ENCODE data around the gene MEGF11. TPM values are rescaled to one million over a fixed set of nuclear protein-coding genes. Genes with fewer than 3 reads are reported as not detected.

The MEGF11 gene
- under 1 TPM in 1 of 6 donors, not detected in 5; 1.00 TPM for polyA plus RNA-seq (ENCODE audit: low read depth in 6 of 6)

DNA sequence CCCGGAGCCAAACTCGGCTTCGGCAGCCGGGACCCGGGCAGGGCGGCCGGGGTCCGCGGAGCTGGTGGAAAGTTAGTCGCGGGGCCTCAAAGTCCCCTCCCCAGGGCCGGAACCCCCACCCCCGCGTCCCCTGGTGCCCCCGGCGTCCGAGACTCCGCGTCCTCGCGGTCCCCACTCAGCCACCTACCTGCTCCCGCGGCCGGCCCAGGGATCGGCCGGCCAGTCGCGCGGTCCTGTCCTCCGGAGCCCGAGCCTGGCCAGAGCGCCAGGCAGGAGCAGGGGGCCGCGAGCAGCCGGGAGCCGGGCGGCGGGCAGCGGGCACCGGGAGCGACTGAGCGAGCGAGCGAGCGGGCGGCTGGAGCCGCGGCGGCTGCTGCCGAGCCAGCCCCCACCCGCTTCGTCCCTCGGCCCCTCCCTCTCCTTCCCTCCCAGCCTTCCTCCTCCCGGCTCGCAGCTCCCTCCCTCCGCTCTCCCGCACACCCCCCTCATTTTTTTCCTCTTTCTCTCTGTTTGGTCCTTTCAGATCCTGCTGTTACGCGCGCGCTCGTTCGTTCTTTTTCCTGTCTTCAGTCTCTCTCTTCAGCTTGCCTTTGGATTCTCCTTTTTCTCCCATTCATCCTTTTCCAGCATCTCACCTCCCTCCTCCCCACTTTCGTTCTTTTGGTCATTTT, at the start of gene MEGF11:
TSS of gene MEGF11 (minus strand) at position 333 of the 671 bp plus-strand sequence. CDS start 125,347 bp downstream, outside the sequence.
- DNase-seq = no peak
- H3K36me3 Mint-ChIP-seq = peaks cover 0 to 10% of the 10 kb centered on the region in 2 donors
- no peak for ATAC-seq (ENCODE audit: low read depth in 2 of 2)
- H3K9me3 Mint-ChIP-seq = no peaks in the 10 kb centered on the region
- peak within 1 kb of the TSS in 4 of 6 donors; percentile 24 to 92 (median 57) for H3K27ac Mint-ChIP-seq
- peaks cover 66 to 79% (median 66%) of the 10 kb centered on the region in 3 donors for H3K27me3 Mint-ChIP-seq
- H3K4me3 Mint-ChIP-seq = peak within 1 kb of the TSS; percentile 86 to 91 (median 88)
- peaks cover 11 to 28% (median 20%) of the 10 kb centered on the region in 3 donors for H3K4me1 Mint-ChIP-seq

DNA sequence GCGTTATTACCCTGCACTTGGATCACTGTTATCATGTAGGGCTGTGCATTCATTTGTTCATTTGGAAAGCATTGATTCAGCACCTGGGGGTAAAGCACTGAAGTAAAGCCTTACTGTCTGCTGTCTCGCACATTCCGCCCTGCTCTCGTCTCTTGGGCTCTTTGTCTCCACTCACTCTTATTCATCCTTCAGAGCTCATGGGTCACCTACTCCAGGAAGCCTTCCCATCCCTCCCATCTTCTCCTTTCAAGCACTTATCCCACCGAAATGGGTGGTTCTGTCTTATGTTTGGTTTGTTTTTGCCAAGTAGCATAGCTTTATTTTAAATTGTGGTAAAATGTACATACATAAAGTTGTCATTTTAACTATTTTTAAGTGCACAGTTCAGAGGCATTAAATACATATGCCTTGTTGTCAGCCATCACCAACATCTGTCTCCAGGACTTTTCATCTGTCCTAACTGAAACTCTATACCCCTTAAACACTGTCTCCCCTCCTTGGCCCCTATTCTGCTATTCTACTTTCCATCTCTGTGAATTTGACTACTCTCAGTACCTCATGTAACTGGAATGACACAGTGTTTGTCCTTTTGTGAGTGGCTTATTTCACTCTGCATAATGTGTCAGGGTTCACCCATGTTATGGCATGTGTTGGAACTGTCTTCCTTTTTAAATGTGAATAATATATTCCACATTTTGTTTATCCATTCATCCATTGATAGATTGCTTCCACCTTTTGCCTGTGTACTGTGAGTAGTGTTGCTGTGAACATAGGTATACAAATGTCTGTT, 49.1 kb upstream of the MEGF11 start:
- Mint-ChIP-seq H3K36me3 (peaks cover 0 to 17% of the 10 kb centered on the region in 2 donors), H3K4me3 (no peak overlapping the region)
- ATAC-seq (ENCODE audit: low read depth in 2 of 2) = no peak

DNA sequence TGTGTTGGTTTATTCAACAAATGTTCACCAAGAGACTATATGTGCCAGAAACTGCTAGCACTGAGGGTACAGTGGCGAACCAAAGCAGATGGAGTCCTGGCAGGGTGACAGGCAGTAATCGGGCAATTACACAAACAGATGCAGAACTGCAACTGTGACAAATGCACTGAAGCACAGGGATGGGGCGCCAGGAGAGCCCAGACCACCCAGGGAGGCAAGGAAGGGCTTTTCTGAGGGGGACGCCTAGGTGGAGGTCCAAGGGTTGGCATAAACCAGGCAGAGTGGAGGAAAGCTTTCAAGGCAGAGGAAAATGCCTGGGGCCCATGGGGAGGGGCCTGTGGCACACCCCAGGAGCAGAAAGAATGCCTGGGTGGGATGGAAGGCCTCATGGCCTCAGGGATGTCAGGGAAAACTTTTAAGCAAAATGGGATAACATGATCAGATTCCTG, 45.3 kb upstream of the MEGF11 start:
- Mint-ChIP-seq H3K27ac (peak overlapping the region in 1 of 6 donors; percentile 9), H3K4me1 (peaks cover 9 to 18% (median 12%) of the 10 kb centered on the region in 3 donors), H3K4me3 (no peak overlapping the region), H3K27me3 (no peaks in the 10 kb centered on the region), H3K9me3 (no peaks in the 10 kb centered on the region), H3K36me3 (peaks cover 0 to 7% of the 10 kb centered on the region in 2 donors)
- no peak for ATAC-seq (ENCODE audit: low read depth in 2 of 2)
- DNase-seq = no peak

More for the DNA sequence above, 49.1 kb upstream of the MEGF11 start:
- Mint-ChIP-seq H3K27ac (peak overlapping the region in 2 of 6 donors; percentile 6 to 50), H3K27me3 (no peaks in the 10 kb centered on the region), H3K9me3 (no peaks in the 10 kb centered on the region), H3K4me1 (peaks cover 0 to 9% (median 3%) of the 10 kb centered on the region in 3 donors)
- no peak for DNase-seq

DNA sequence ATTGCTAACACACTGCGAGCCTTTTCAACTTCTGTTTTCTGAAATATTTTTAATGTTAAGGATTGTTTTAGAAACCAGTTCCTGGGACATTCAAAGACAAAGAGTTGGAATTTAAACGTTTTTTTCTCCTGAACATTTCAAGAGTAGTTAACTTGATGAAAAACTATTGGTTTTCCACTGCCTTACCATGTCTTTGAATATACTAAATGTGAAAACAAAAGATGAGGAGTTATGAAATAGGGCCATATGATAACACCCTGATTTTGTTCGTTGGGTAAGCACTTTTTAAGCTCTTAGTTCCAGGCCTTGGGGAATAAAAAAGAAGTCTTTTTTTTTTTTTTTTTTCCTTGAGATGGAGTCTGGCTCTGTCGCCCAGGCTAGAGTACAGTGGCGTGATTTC, 42.6 kb upstream of the MEGF11 start:
- peak overlapping the region in 1 of 8 donors; percentile 30 for H3K4me3 Mint-ChIP-seq

DNA sequence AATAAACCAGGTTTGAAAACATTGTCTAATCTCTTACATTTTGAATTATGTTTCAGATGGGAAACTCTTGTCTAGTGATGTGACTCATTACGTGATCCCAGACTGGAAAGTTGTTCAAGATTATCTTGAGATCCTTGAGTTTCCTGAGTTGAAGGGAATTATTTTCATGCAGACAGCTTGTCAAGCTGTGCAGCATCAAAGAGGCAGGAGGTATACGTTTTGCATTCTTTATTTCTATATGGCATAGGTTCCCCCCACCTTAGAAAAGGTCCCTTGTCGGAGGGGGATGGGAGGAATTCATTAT, 41.3 kb upstream of the MEGF11 start:
- Mint-ChIP-seq H3K27me3 (no peaks in the 10 kb centered on the region), H3K4me1 (peaks cover 12 to 43% (median 28%) of the 10 kb centered on the region in 3 donors), H3K36me3 (no peaks in the 10 kb centered on the region), H3K27ac (peak overlapping the region in 4 of 6 donors; percentile 73 to 94 (median 90)), H3K4me3 (peak overlapping the region in 6 of 8 donors; percentile 83 to 93 (median 88)), H3K9me3 (no peaks in the 10 kb centered on the region)
- DNase-seq (no peak), ATAC-seq (ENCODE audit: low read depth in 2 of 2) (no peak)

More for the DNA sequence above, 42.6 kb upstream of the MEGF11 start:
- H3K9me3 Mint-ChIP-seq = no peaks in the 10 kb centered on the region
- ATAC-seq (ENCODE audit: low read depth in 2 of 2) (no peak), DNase-seq (no peak)
- no peaks in the 10 kb centered on the region for H3K27me3 Mint-ChIP-seq
- H3K27ac Mint-ChIP-seq = no peak overlapping the region
- H3K36me3 Mint-ChIP-seq = no peaks in the 10 kb centered on the region
- H3K4me1 Mint-ChIP-seq = peaks cover 6 to 35% (median 24%) of the 10 kb centered on the region in 3 donors

DNA sequence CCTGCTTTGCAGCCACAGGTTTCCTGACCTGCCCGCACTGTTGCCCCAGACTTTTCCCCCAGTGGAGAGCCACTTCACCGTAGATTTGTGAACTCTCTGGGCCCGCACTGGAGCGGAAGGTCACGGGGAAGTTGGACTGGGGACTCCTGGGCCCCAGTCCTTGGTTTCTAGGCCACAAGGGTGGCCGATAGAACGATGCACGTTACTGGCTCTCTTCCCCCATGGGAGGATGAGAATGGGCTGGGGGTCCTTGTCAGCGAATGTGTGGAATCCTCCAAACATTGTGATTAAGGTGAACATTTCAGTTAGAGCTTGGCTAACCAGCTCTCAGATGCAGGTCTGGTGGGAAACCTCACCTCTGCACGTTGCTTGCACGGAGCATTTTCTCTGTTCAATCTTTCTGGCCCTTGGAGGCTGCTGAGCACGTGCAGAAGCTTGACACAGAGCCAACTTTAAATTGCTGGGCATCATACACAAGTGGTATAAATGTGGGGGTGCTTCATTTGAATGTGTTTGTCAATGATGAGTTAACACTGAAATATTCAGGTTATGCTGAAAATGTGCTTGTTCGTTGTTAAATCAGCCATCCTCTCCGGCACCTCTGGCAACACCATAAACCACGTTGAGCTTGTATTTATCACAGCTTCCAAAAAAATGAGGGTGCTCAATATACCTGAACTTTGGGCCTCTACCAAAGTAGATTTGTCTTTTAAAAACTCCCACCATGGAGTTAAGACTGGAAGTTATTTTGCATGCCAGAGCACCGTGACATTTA, 40.8 kb upstream of the MEGF11 start:
- H3K9me3 Mint-ChIP-seq = no peaks in the 10 kb centered on the region
- H3K4me3 Mint-ChIP-seq = peak overlapping the region; percentile 83 to 93 (median 90)
- no peaks in the 10 kb centered on the region for H3K27me3 Mint-ChIP-seq
- H3K36me3 Mint-ChIP-seq = no peaks in the 10 kb centered on the region
- H3K4me1 Mint-ChIP-seq = peaks cover 12 to 43% (median 28%) of the 10 kb centered on the region in 3 donors
- peak overlapping the region; percentile 73 to 94 (median 90) for H3K27ac Mint-ChIP-seq
- no peak for DNase-seq
- ATAC-seq (ENCODE audit: low read depth in 2 of 2) = no peak

DNA sequence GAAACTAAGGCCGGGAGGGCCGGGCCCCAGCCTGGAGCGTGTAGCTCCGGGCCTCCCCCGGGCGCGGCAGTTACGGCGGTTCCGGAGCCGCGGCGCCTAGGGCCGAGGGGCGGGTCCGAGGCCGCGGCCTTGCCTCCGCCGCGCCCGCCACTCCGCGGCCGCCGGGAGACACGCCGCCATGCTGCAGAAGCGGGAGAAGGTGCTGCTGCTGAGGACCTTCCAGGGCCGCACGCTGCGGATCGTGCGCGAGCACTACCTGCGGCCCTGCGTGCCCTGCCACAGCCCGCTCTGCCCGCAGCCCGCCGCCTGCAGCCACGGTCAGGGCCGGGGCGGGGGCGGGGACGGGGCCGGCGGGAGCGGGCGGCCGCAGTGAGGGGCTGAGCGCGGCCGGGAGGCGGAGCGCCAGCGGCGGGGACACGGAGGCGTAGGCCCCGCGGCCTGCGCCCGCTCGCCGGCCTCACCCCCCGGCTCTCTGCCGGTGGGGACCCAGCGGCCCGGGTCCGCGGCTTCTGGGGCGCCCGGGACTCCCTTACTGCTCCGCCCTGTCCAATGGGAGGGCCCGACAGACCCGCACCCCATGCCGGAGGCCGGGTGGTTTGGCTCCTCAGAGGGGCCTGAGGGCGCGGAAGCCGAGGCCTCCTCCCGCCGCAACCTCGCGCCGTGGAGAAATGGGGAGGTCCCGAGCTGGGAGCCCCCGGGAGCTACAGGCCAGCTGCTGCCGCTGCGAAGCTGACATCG, 40.0 kb upstream of the MEGF11 start, which contains the start of gene DIS3L:
TSS of gene DIS3L (plus strand) at position 150 of the 738 bp plus-strand sequence. CDS start at position 179, 29 bp downstream.
- no peaks in the 10 kb centered on the region for H3K9me3 Mint-ChIP-seq
- no peaks in the 10 kb centered on the region for H3K36me3 Mint-ChIP-seq
- peak within 1 kb of the TSS; percentile 87 to 94 (median 90) for H3K4me3 Mint-ChIP-seq
- DNase-seq (peak; percentile 70), ATAC-seq (ENCODE audit: low read depth in 2 of 2) (peak; percentile 75 to 76)
- peaks cover 12 to 43% (median 25%) of the 10 kb centered on the region in 3 donors for H3K4me1 Mint-ChIP-seq
- H3K27ac Mint-ChIP-seq = peak within 1 kb of the TSS; percentile 90 to 96 (median 94)
- no peaks in the 10 kb centered on the region for H3K27me3 Mint-ChIP-seq

DNA sequence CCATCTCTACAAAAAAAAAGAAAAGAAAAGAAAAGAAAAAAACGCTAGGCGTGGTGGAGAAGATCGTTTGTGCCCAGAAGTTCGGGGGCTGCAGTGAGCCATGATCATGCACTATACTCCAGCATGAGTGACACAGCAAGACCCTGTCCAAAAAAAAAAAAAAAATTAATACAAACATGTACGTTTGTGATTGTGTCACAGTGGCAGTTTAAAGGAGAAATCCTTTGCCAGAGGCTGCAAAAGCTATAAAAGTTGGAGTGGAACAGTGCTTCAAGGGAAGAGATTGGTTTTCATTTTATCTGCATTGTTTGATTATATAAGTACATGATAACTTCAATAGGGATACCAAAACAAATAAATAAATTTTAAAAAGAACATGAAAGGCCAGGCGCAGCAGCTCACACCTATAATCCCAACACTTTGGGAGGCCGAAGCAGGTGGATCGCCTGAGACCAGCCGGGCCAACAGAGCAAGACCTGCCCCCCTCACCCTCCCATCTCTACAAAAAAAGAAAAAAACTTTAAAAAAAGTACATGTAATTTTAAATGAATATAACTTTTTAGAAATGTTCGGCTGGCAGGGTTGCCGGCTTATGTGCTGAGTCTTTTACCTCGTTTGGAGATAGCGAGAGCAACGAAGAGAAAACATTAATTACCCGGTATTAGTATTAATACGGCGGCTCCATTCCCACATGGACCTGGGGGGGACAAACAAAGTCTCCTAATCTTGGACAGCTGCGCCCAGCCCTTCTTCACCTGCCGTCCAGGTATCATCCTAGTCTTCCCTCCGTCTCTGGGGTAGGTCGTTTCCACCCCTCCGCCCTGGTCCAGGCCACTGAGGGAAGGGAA, 39.2 kb upstream of the MEGF11 start:
- Mint-ChIP-seq H3K27ac (peak overlapping the region; percentile 70 to 96 (median 94)), H3K27me3 (no peaks in the 10 kb centered on the region), H3K9me3 (no peaks in the 10 kb centered on the region), H3K4me1 (peaks cover 12 to 43% (median 24%) of the 10 kb centered on the region in 3 donors), H3K4me3 (peak overlapping the region; percentile 73 to 94 (median 89)), H3K36me3 (no peaks in the 10 kb centered on the region)
- no peak for ATAC-seq (ENCODE audit: low read depth in 2 of 2)
- no peak for DNase-seq

DNA sequence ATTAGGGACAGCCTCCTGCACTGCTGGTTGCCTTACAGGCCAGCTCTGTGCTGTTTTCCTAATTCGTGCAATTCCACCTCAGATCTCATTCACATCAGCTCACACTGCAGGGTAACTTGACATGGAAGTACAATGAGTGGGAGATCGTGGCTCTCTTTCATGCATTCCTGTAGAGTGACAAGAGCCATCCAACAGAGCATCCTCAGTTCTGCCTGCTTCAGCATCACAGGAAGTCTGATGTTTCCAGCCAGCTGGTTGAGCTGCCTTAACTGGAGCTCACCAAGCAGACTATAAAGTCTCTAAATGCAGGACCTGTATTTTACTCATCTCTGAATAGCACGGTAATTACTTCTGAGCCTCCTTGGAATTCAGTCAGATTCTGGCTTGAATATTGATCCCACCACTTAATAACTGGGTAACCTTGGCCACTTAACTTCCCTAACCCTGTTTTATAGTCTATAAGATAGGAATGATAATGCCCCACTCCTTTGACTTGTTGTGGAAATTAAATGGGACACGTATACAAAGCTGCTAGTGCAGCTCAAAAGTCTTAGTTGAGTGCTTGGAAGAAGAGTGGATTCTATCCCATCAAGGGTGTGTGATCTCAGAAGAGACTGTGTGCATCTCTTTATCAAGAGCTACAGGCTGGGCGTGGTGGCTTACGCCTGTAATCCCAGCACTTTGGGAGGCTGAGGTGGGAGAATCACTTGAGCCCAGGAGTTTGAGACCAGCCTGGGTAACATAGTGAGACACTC, 38.4 kb upstream of the MEGF11 start:
- H3K4me3 Mint-ChIP-seq = peak overlapping the region; percentile 73 to 94 (median 89)

DNA sequence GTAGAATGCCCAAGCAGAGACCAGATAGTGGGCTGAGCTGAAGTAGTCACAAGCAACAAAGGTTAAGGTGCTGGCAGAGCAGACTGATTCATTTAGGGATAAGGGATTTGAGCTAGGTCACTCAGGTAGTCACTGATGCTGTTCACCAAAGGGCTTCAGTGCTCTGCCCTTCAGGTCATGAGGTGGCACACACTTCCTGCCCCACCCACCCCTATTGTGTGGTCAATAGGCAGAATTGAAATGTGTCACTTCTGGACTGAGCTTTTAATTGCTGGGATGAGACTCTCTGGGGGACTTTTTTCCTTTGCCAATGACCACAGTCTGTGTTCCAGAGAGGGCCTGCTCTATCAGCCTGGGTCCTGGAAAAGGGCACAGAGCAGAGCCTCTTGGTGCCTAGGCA, 37.0 kb upstream of the MEGF11 start:
- peak overlapping the region in 1 of 8 donors; percentile 19 for H3K4me3 Mint-ChIP-seq
- ATAC-seq (ENCODE audit: low read depth in 2 of 2) = no peak
- H3K36me3 Mint-ChIP-seq = no peaks in the 10 kb centered on the region
- H3K9me3 Mint-ChIP-seq = no peaks in the 10 kb centered on the region
- no peak for DNase-seq
- H3K4me1 Mint-ChIP-seq = peaks cover 12 to 38% (median 24%) of the 10 kb centered on the region in 3 donors
- H3K27me3 Mint-ChIP-seq = no peaks in the 10 kb centered on the region
- peak overlapping the region in 1 of 6 donors; percentile 68 for H3K27ac Mint-ChIP-seq

More for the DNA sequence above, 38.4 kb upstream of the MEGF11 start:
- peak overlapping the region; percentile 70 to 96 (median 94) for H3K27ac Mint-ChIP-seq
- H3K36me3 Mint-ChIP-seq = no peaks in the 10 kb centered on the region
- H3K4me1 Mint-ChIP-seq = peaks cover 12 to 43% (median 24%) of the 10 kb centered on the region in 3 donors
- H3K27me3 Mint-ChIP-seq = no peaks in the 10 kb centered on the region
- no peak for ATAC-seq (ENCODE audit: low read depth in 2 of 2)
- no peak for DNase-seq
- H3K9me3 Mint-ChIP-seq = no peaks in the 10 kb centered on the region

DNA sequence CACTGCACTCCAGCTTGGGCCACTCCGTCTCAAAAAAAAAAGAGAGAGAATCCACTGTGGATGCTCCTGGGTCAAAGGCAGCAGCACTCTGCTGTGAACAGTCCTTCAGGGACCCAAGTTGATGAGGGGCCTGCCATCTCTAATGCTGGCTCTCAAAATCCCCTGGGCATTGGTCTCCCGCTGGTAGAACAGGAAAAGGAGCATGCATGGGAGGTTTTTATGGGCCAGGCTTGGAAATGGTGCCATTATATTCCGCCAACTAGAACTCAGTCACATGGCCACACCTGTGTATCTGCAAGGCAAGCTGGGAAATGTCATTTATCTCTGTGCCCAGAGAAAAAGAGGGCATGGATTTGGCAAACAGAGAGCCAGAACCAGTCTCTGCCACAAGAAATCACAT, 36.5 kb upstream of the MEGF11 start:
- peaks cover 12 to 35% (median 24%) of the 10 kb centered on the region in 3 donors for H3K4me1 Mint-ChIP-seq
- H3K4me3 Mint-ChIP-seq = peak overlapping the region in 2 of 8 donors; percentile 13 to 19
- DNase-seq (no peak), ATAC-seq (ENCODE audit: low read depth in 2 of 2) (no peak)
- no peaks in the 10 kb centered on the region for H3K36me3 Mint-ChIP-seq
- no peaks in the 10 kb centered on the region for H3K27me3 Mint-ChIP-seq
- peak overlapping the region in 2 of 6 donors; percentile 26 to 68 for H3K27ac Mint-ChIP-seq
- no peaks in the 10 kb centered on the region for H3K9me3 Mint-ChIP-seq
